Gastrocnemius medialis (tissue), 4 donors: ENCODE results near the gene GABBR1.

Experiments used
- POLR2A ChIP-seq, 2 donors: fragments of 450-650 bp; IDR thresholded peaks; one replicate each; pipeline ENCODE4 v1.6.1; 2017; ENCODE audit warnings: antibody characterized with exemption in 2 of 2, mild to moderate bottlenecking in 2 of 2, moderate library complexity in 2 of 2
- TF ChIP-seq, protein P1 (sequence below), 5 experiments: fragments of 450-650 bp in 3 of 5; fragments of 200-600 bp in 2 of 5; sonication (generic) in 2 of 5; IDR thresholded peaks in 4 of 5; conservative IDR thresholded peaks in 1 of 5; 1 replicate in 4 of 5; 2 replicates in 1 of 5; pipeline ENCODE4 v1.5.1; 2016 to 2019; ENCODE audit warnings: antibody characterized with exemption in 5 of 5, mild to moderate bottlenecking in 3 of 5, moderate library complexity in 3 of 5

DNA sequence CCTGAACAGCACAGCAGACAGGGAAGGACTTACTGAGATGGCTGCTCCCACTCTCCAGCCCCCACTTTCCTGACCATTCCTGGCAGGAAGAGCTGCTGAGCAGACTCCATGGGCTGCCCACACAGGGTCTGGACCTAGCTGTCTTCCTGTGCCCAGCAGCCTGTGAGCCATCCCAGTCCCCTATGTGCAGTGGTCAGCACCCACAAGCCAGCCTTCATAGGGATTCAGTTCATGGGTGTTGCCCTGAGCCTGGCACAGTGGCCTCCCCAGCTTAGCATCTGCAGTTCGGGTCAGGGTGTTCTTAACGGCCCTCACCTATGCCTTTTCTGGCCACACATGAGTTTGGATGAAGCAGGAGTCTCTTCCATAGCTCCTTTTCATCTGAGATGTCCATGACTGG lies 105.4 kb downstream of the GABBR1 start:
- no peak for TF ChIP-seq POLR2A (IDR thresholded peaks at IDR 0.05)
- TF ChIP-seq, protein P1, sequence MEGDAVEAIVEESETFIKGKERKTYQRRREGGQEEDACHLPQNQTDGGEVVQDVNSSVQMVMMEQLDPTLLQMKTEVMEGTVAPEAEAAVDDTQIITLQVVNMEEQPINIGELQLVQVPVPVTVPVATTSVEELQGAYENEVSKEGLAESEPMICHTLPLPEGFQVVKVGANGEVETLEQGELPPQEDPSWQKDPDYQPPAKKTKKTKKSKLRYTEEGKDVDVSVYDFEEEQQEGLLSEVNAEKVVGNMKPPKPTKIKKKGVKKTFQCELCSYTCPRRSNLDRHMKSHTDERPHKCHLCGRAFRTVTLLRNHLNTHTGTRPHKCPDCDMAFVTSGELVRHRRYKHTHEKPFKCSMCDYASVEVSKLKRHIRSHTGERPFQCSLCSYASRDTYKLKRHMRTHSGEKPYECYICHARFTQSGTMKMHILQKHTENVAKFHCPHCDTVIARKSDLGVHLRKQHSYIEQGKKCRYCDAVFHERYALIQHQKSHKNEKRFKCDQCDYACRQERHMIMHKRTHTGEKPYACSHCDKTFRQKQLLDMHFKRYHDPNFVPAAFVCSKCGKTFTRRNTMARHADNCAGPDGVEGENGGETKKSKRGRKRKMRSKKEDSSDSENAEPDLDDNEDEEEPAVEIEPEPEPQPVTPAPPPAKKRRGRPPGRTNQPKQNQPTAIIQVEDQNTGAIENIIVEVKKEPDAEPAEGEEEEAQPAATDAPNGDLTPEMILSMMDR (IDR thresholded peaks at IDR 0.05 in 4 of 5, conservative IDR thresholded peaks at IDR 0.05 in 1 of 5) = no peak
